ENCODE results near the gene NBAS.

GRCh38 chr2:15521641-15522181 lies 39.4 kb downstream of the NBAS start:
- no peak for TF ChIP-seq CTCF (conservative IDR thresholded peaks at IDR 0.05 in 1 of 2, IDR thresholded peaks at IDR 0.05 in 1 of 2; ENCODE audit: low read depth in 1 of 2, low read length in 2 of 2)
- TF ChIP-seq EZH2 (IDR thresholded peaks at IDR 0.05; ENCODE audit: low read length, missing control alignments), result no peak
